CD4-positive, alpha-beta T cell (primary cell): ENCODE data around the gene POLR2L. TPM values are rescaled to one million over a fixed set of nuclear protein-coding genes. Genes with fewer than 3 reads are reported as not detected.

Experiments used
- ATAC-seq: fragments of 200-7000 bp; cut with Tn5 transposase; one replicate; pipeline ENCODE4 v1.10.0; 2022; ENCODE audit warnings: mild to moderate bottlenecking; ENCODE audit not compliant: poor library complexity
- CTCF ChIA-PET: fragments of 350-600 bp; sonication (Branson Sonifier 250); formaldehyde crosslinking; loops from one replicate; lab custom pipeline; 2021; ENCODE audit warnings: antibody characterized with exemption, inconsistent platforms; lab: Charles Lee
- POLR2A ChIA-PET: fragments of 350-600 bp; sonication (Branson Sonifier 250); formaldehyde crosslinking; loops from one replicate; lab custom pipeline; 2021; ENCODE audit warnings: antibody characterized with exemption, inconsistent platforms; lab: Charles Lee
- DNase-seq, 14 experiments: peaks; one replicate each; pipeline ENCODE4 v3.0.0-alpha.2; 2013 to 2020; ENCODE audit warnings: mixed read lengths in 2 of 14
- H3K27ac ChIP-seq, 2 donors: one replicate each; pipeline versions ENCODE4 v1.5.1 to v1.7.0; 2013; ENCODE audit warnings: low read length in 2 of 2, low read depth in 1 of 2, mild to moderate bottlenecking in 1 of 2
- H3K27me3 ChIP-seq, 2 experiments: 1 replicate in 1 of 2; 2 replicates in 1 of 2; pipeline versions ENCODE4 v1.6.1 to v1.7.0; 2013; ENCODE audit warnings: low read length in 2 of 2, control low read depth in 1 of 2, mild to moderate bottlenecking in 1 of 2, moderate library complexity in 1 of 2; ENCODE audit not compliant: insufficient read depth in 2 of 2, control insufficient read depth in 1 of 2
- H3K36me3 ChIP-seq: one replicate; pipeline ENCODE4 v1.6.1; 2013; ENCODE audit warnings: low read length, control low read depth; ENCODE audit not compliant: insufficient read depth
- H3K4me1 ChIP-seq: one replicate; pipeline ENCODE4 v1.6.1; 2013; ENCODE audit warnings: low read length, control low read depth; ENCODE audit not compliant: insufficient read depth
- H3K4me3 ChIP-seq: one replicate; pipeline ENCODE4 v1.5.1; 2013; ENCODE audit warnings: mild to moderate bottlenecking, low read length, moderate library complexity
- H3K9me3 ChIP-seq, 2 experiments: 1 replicate in 1 of 2; 2 replicates in 1 of 2; pipeline versions ENCODE4 v1.6.1 to v1.7.0; 2013; ENCODE audit warnings: low read length in 2 of 2, mild to moderate bottlenecking in 2 of 2, control low read depth in 1 of 2, moderate library complexity in 1 of 2; ENCODE audit not compliant: control insufficient read depth in 1 of 2, insufficient read depth in 1 of 2
- H3K27ac Mint-ChIP-seq: one replicate; pipeline ENCODE4 v1.8.0; 2020; ENCODE audit warnings: mixed read lengths
- H3K27me3 Mint-ChIP-seq: one replicate; pipeline ENCODE4 v1.8.0; 2021; ENCODE audit warnings: mixed read lengths
- H3K36me3 Mint-ChIP-seq: one replicate; pipeline ENCODE4 v1.8.0; 2021; ENCODE audit warnings: low read depth, mixed read lengths
- H3K4me1 Mint-ChIP-seq: one replicate; pipeline ENCODE4 v1.8.0; 2021; ENCODE audit warnings: low read depth, mixed read lengths
- H3K4me3 Mint-ChIP-seq: one replicate; pipeline ENCODE4 v1.8.0; 2020; ENCODE audit warnings: mild to moderate bottlenecking, mixed read lengths
- H3K9me3 Mint-ChIP-seq: one replicate; pipeline ENCODE4 v1.8.0; 2020; ENCODE audit warnings: mixed read lengths
- intact Hi-C, 2 experiments: fragments of 100-400 bp; cut with DNase I in 1 of 2; cut with micrococcal nuclease in 1 of 2; formaldehyde crosslinking; loops; one replicate each; pipeline versions ENCODE4 v1.15.1 to v1.9.0; 2023 to 2025; cut with DNase I, micrococcal nuclease
- polyA plus RNA-seq, 2 donors: library from polyadenylated mRNA; unstranded; fragments of 120-200 nt; gene quantifications; one replicate each; pipeline ENCODE4 v1.2.1, GENCODE V29; 2013
- total RNA-seq, 174 experiments: library from RNA in 2 of 174; stranded (reverse) in 2 of 174; gene quantifications; one replicate each; pipeline ENCODE4 v1.2.3 and lab custom pipeline; 2021 to 2026
- TF ChIP-seq, protein P1 (sequence below): fragments of 200-600 bp; IDR thresholded peaks from one replicate; pipeline ENCODE4 v1.8.0; 2022; ENCODE audit warnings: antibody characterized with exemption, mild to moderate bottlenecking

POLR2L gene
- 10 to 100 TPM; 19.6 to 19.8 TPM for total RNA-seq
- polyA plus RNA-seq (2013, experiment 1 of 2) = 68.3 TPM
- 79.7 TPM for polyA plus RNA-seq (2013, experiment 2 of 2)
- 11.7 to 80.0 (median 21.6) reads per million in 172 experiments for total RNA-seq (lab: John Stamatoyannopoulos, UW)

GRCh38 chr11:842370-843002 lies at the start of gene POLR2L, which contains the start of gene TSPAN4:
TSS of gene POLR2L (minus strand) at chr11:842529. CDS start at chr11:842508, 21 bp downstream.
TSS of gene TSPAN4 (plus strand) at chr11:842852. CDS start at chr11:850305, 7,453 bp downstream.
- CTCF ChIA-PET = no interaction called here
- peaks cover 22% of the 10 kb centered on the region for H3K36me3 Mint-ChIP-seq

GRCh38 chr11:890794-891540 lies 48.6 kb upstream of the POLR2L start:
- Histone ChIP-seq H3K27ac (no peak overlapping the region), H3K4me3 (no peak overlapping the region), H3K9me3 (no peaks in the 10 kb centered on the region), H3K36me3 (no peaks in the 10 kb centered on the region), H3K27me3 (no peaks in the 10 kb centered on the region), H3K4me1 (no peaks in the 10 kb centered on the region)
- DNase-seq (no peak), ATAC-seq (no peak)
- H3K36me3 Mint-ChIP-seq = peaks cover 15% of the 10 kb centered on the region
- no peaks in the 10 kb centered on the region for H3K9me3 Mint-ChIP-seq
- intact Hi-C loops = no loop called here
- no peak overlapping the region for H3K27ac Mint-ChIP-seq
- TF ChIP-seq, protein P1, sequence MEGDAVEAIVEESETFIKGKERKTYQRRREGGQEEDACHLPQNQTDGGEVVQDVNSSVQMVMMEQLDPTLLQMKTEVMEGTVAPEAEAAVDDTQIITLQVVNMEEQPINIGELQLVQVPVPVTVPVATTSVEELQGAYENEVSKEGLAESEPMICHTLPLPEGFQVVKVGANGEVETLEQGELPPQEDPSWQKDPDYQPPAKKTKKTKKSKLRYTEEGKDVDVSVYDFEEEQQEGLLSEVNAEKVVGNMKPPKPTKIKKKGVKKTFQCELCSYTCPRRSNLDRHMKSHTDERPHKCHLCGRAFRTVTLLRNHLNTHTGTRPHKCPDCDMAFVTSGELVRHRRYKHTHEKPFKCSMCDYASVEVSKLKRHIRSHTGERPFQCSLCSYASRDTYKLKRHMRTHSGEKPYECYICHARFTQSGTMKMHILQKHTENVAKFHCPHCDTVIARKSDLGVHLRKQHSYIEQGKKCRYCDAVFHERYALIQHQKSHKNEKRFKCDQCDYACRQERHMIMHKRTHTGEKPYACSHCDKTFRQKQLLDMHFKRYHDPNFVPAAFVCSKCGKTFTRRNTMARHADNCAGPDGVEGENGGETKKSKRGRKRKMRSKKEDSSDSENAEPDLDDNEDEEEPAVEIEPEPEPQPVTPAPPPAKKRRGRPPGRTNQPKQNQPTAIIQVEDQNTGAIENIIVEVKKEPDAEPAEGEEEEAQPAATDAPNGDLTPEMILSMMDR = no peak
- ChIA-PET POLR2A (no interaction called here), CTCF (no interaction called here)
- H3K4me3 Mint-ChIP-seq = no peak overlapping the region
- H3K4me1 Mint-ChIP-seq = no peaks in the 10 kb centered on the region
- no peaks in the 10 kb centered on the region for H3K27me3 Mint-ChIP-seq

More at GRCh38 chr11:842370-843002, at the start of gene POLR2L, which contains the start of gene TSPAN4:
- Histone ChIP-seq H3K4me1 (peaks cover 43% of the 10 kb centered on the region), H3K4me3 (peak within 1 kb of the TSS; percentile 91), H3K36me3 (peaks cover 26% of the 10 kb centered on the region), H3K9me3 (no peaks in the 10 kb centered on the region), H3K27ac (peak within 1 kb of the TSS in 1 of 2 donors; percentile 50), H3K27me3 (peaks cover 0 to 2% of the 10 kb centered on the region in 2 experiments)
- H3K27ac Mint-ChIP-seq = peak within 1 kb of the TSS; percentile 55
- intact Hi-C loops = loop anchor here (1.0 to 10.0 kb wide), 6 partner anchors 22 to 732 kb away; partner anchors contain the start of genes AP2A2 (in 1 of the 2), DUSP8 (in 1 of the 2) and RPLP2 (in 1 of the 2)
- ATAC-seq (peak; percentile 83), DNase-seq (peak; percentile 76 to 94 (median 86))
- TF ChIP-seq, protein P1 = no peak
- no peaks in the 10 kb centered on the region for H3K9me3 Mint-ChIP-seq
- H3K4me3 Mint-ChIP-seq = peak within 1 kb of the TSS; percentile 87
- H3K27me3 Mint-ChIP-seq = no peaks in the 10 kb centered on the region
- H3K4me1 Mint-ChIP-seq = peaks cover 6% of the 10 kb centered on the region
- POLR2A ChIA-PET = interaction anchor here (0.6 to 7.6 kb wide), 5 partner anchors 12 to 147 kb away, joined by 3 to 71 read pairs (median 10); partner anchors contain the start of genes CD151, CRACR2B, PNPLA2 and RPLP2

DNA sequence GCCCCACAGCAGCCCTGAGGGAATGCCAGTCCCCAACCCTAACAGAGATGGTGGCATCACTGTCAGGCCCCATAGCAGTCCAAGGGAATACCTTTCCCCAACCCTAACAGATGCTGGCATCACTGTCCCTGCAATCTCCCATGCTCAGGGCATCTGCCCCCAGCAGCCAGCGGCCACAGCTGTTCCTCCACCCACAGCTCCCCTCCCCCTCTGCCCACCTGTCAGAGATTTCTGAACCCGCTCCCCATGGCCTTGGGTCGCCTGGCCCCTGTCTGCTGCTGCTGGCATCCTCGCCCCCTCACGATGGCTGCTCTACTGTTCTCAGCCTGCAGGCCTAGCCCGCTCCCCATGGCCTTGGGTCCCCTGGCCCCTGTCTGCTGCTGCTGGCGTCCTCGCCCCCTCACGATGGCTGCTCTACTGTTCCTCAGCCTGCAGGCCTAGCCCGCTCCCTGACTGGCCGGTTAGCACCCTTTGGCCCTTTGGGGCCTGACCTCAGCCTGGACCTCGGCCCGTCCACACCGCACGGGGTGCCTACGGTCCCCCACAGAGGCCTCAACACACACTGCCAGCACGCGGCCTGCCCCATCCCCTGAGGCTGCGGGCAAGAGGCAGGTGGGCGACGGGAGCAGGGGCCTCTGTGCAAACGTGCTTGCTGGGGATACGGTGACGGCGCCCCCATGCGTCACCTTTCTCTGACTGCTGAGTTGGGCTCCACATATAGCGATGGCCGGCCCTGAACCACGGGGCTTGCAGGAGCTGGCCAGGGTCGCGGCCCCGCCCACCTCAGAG lies 47.6 kb upstream of the POLR2L start:
- Mint-ChIP-seq H3K4me1 (no peaks in the 10 kb centered on the region), H3K4me3 (no peak overlapping the region), H3K27ac (no peak overlapping the region), H3K27me3 (no peaks in the 10 kb centered on the region), H3K9me3 (no peaks in the 10 kb centered on the region), H3K36me3 (peaks cover 20% of the 10 kb centered on the region)
- intact Hi-C loops = no loop called here
- H3K9me3 ChIP-seq = no peaks in the 10 kb centered on the region
- no peaks in the 10 kb centered on the region for H3K27me3 ChIP-seq
- H3K27ac ChIP-seq = no peak overlapping the region
- ATAC-seq = no peak
- no peak for DNase-seq
- POLR2A ChIA-PET = no interaction called here
- H3K4me1 ChIP-seq = no peaks in the 10 kb centered on the region
- H3K36me3 ChIP-seq = no peaks in the 10 kb centered on the region
- CTCF ChIA-PET = no interaction called here
- H3K4me3 ChIP-seq = no peak overlapping the region
- TF ChIP-seq, protein P1 = no peak
